ENCODE measurements around the gene EZH1.
"Not testable (repeated sequence)": the region's sequence is repeated elsewhere in the genome, so short reads cannot be mapped to it uniquely, and the experiment has no call there.

EZH1 gene

GRCh38 chr17:42744283-42744805, 496 bp downstream of the EZH1 start:
- DNase-seq (ENCODE audit: insufficient read length) (peak; percentile 53), FAIRE-seq (no peak)
- TF ChIP-seq POLR2AphosphoS5 (IDR thresholded peaks at IDR 0.05; ENCODE audit: low read depth, low read length) = 0 out of 2 replicates have a peak, but pooled peaks have one; percentile 18
- peak; percentile 47; the same call in 1 of the 2 replicates for TF ChIP-seq POLR2A (IDR thresholded peaks at IDR 0.05; ENCODE audit: low read depth, low read length)
- TF ChIP-seq TAF1 (IDR thresholded peaks at IDR 0.05; ENCODE audit: borderline replicate concordance, low read depth, low read length) = 0 out of 2 replicates have a peak, but pooled peaks have one; percentile 47

GRCh38 chr17:42743595-42744282, 1.1 kb downstream of the EZH1 start:
- TF ChIP-seq POLR2AphosphoS5 (IDR thresholded peaks at IDR 0.05; ENCODE audit: low read depth, low read length) = no peak
- no peak; the same call in 1 of the 2 replicates for TF ChIP-seq POLR2A (IDR thresholded peaks at IDR 0.05; ENCODE audit: low read depth, low read length)
- no peak for TF ChIP-seq TAF1 (IDR thresholded peaks at IDR 0.05; ENCODE audit: borderline replicate concordance, low read depth, low read length)
- DNase-seq (ENCODE audit: insufficient read length) (no peak), FAIRE-seq (no peak)

DNA sequence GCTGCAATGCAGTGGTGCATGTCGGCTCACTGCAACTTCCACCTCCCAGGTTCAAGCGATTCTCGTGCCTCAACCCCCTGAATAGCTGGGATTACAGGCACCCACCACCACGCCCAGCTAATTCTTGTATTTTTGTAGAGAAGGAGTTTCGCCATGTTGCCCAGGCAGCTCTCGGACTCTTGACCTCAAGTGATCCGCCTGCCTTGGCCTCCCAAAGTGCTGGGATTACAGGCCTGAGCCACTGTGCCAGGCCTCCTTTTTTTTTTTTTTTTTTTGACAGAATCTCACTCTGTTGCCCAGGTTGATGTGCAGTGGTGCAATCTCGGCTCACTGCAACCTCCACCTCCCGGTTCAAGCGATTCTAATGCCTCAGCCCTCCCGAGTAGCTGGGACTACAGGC, 1.9 kb downstream of the EZH1 start:
- not testable (repeated sequence) for DNase-seq (ENCODE audit: insufficient read length); FAIRE-seq

- FAIRE-seq (no peak), DNase-seq (ENCODE audit: insufficient read length) (no peak)
- TF ChIP-seq TAF1 (IDR thresholded peaks at IDR 0.05; ENCODE audit: borderline replicate concordance, low read depth, low read length) = no peak
- no peak for TF ChIP-seq POLR2A (IDR thresholded peaks at IDR 0.05; ENCODE audit: low read depth, low read length)
- TF ChIP-seq POLR2AphosphoS5 (IDR thresholded peaks at IDR 0.05; ENCODE audit: low read depth, low read length) = no peak
These were observed 4.1 kb downstream of the EZH1 start for GRCh38 chr17:42740699-42741098.

- TF ChIP-seq POLR2A (IDR thresholded peaks at IDR 0.05; ENCODE audit: low read depth, low read length) (no peak), TAF1 (IDR thresholded peaks at IDR 0.05; ENCODE audit: borderline replicate concordance, low read depth, low read length) (no peak), POLR2AphosphoS5 (IDR thresholded peaks at IDR 0.05; ENCODE audit: low read depth, low read length) (no peak)
- FAIRE-seq (no peak), DNase-seq (ENCODE audit: insufficient read length) (no peak)
These were observed 19.7 kb downstream of the EZH1 start for GRCh38 chr17:42725143-42725542.

GRCh38 chr17:42723636-42724035, 21.2 kb downstream of the EZH1 start:
- DNase-seq (ENCODE audit: insufficient read length) (no peak), FAIRE-seq (no peak)
- no peak for TF ChIP-seq POLR2A (IDR thresholded peaks at IDR 0.05; ENCODE audit: low read depth, low read length)
- TF ChIP-seq POLR2AphosphoS5 (IDR thresholded peaks at IDR 0.05; ENCODE audit: low read depth, low read length) = no peak
- no peak for TF ChIP-seq TAF1 (IDR thresholded peaks at IDR 0.05; ENCODE audit: borderline replicate concordance, low read depth, low read length)

DNA sequence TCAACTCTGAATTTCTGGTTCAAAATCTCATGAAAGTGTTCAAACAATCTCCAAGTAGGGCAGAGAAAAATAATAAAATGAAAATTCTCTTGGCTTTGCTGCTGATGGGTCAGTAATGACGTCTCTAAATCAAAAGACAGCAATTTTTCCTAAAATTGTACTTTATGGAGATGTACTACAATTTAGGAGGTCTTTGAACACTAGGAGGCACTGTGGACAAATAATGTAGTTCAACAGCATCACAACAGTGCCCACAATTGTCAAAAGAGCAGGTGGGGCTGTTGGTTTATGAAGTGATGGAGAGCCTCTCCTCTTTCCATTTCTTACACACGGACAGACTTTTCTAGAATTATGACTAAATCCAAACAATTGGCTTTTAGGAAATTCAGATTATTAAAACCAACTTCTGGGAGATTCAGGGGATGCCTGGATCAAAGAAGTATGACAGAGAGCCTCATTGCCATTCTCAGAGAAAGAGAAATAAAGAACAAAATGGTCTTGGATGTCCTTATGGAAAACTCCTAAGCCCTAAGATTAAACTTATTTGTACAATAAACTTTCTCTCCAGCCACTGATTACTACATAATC, 23.8 kb downstream of the EZH1 start:
- FAIRE-seq = peak; percentile 79
- no peak for DNase-seq (ENCODE audit: insufficient read length)
- TF ChIP-seq POLR2A (IDR thresholded peaks at IDR 0.05; ENCODE audit: low read depth, low read length) (no peak), POLR2AphosphoS5 (IDR thresholded peaks at IDR 0.05; ENCODE audit: low read depth, low read length) (no peak), TAF1 (IDR thresholded peaks at IDR 0.05; ENCODE audit: borderline replicate concordance, low read depth, low read length) (no peak)

GRCh38 chr17:42709561-42709960, 35.3 kb downstream of the EZH1 start:
- FAIRE-seq = no peak
- TF ChIP-seq TAF1 (IDR thresholded peaks at IDR 0.05; ENCODE audit: borderline replicate concordance, low read depth, low read length) (no peak), POLR2A (IDR thresholded peaks at IDR 0.05; ENCODE audit: low read depth, low read length) (no peak), POLR2AphosphoS5 (IDR thresholded peaks at IDR 0.05; ENCODE audit: low read depth, low read length) (no peak)
- DNase-seq (ENCODE audit: insufficient read length) = no peak

- no peak for DNase-seq (ENCODE audit: insufficient read length)
- no peak for FAIRE-seq
- no peak for TF ChIP-seq TAF1 (IDR thresholded peaks at IDR 0.05; ENCODE audit: borderline replicate concordance, low read depth, low read length)
- TF ChIP-seq POLR2AphosphoS5 (IDR thresholded peaks at IDR 0.05; ENCODE audit: low read depth, low read length) = no peak
- TF ChIP-seq POLR2A (IDR thresholded peaks at IDR 0.05; ENCODE audit: low read depth, low read length) = no peak
These were observed 36.3 kb downstream of the EZH1 start for GRCh38 chr17:42708588-42708987.

DNA sequence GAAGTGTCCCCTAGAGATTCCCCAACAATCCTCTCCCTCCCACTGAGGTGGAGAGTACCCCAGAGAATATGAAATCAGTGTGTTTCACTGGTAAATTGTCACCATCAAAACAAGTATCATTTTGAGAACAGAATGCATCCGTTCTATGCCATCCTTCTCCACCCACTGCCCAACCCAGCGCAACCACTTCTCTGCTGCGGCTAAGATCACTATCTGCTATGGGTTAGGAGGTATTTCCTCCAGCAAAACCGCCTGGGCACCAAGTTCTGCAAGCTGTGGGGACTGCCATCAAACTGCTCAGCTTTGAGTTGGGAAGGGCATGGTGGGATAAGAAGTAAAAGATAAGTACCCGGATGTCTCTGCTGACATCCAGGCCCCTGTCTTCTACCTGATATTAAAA, 38.1 kb downstream of the EZH1 start:
- DNase-seq (ENCODE audit: insufficient read length) (no peak), FAIRE-seq (peak; percentile 33)
- TF ChIP-seq POLR2A (IDR thresholded peaks at IDR 0.05; ENCODE audit: low read depth, low read length) (no peak), POLR2AphosphoS5 (IDR thresholded peaks at IDR 0.05; ENCODE audit: low read depth, low read length) (no peak), TAF1 (IDR thresholded peaks at IDR 0.05; ENCODE audit: borderline replicate concordance, low read depth, low read length) (no peak)

GRCh38 chr17:42704837-42705494, 39.9 kb downstream of the EZH1 start:
- FAIRE-seq (peak; percentile 97), DNase-seq (ENCODE audit: insufficient read length) (no peak)
- no peak for TF ChIP-seq POLR2A (IDR thresholded peaks at IDR 0.05; ENCODE audit: low read depth, low read length)
- peak; percentile 44; the same call in 1 of the 2 replicates for TF ChIP-seq POLR2AphosphoS5 (IDR thresholded peaks at IDR 0.05; ENCODE audit: low read depth, low read length)

DNA sequence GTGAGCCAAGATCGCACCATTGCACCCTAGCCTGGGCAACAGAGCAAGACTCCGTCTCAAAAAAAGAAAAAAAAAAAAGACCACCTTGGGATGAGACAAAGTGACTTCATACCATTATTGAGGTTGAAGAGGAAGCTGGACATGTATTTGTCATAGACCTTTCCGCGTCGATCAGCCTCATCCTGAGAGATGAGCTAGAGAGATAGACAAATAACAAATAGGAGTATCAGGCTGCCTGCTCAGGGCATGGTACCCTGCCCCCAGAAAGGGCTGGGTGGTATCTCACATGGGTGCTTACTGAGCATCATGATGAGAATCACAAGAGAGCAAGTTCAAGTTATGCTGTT, 40.4 kb downstream of the EZH1 start:
- FAIRE-seq (no peak), DNase-seq (ENCODE audit: insufficient read length) (no peak)
- TF ChIP-seq POLR2AphosphoS5 (IDR thresholded peaks at IDR 0.05; ENCODE audit: low read depth, low read length) = no peak
- no peak for TF ChIP-seq POLR2A (IDR thresholded peaks at IDR 0.05; ENCODE audit: low read depth, low read length)
- no peak for TF ChIP-seq TAF1 (IDR thresholded peaks at IDR 0.05; ENCODE audit: borderline replicate concordance, low read depth, low read length)

All from GM12892 (cell line).